Measurements from ENCODE around the gene TAS2R30.
A peak's percentile ranks its signal among the peaks of the same experiment; 100 is the strongest.
"Not testable (repeated sequence)": the region's sequence is repeated elsewhere in the genome, so short reads cannot be mapped to it uniquely, and the experiment has no call there.

Gene TAS2R30

DNA sequence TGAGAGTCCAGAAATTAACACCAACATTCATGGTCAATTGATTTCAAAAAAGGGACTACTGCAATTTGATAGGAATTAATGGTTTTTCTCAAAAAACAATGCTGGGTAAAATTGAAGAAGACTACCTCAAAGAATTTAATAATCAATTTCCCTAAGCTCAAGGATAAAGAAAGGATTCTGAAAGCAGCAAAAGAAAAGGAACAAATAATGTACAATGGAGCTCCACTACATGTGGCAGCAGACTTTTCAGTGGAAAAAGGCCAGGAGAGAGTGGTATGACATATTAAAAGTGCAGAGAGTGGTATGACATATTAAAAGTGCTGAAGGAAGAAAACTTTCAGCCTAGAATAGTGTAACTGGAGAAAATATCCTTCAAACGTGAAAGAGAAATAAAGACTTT lies 26.7 kb downstream of the TAS2R30 start:
- TF ChIP-seq, protein P1, sequence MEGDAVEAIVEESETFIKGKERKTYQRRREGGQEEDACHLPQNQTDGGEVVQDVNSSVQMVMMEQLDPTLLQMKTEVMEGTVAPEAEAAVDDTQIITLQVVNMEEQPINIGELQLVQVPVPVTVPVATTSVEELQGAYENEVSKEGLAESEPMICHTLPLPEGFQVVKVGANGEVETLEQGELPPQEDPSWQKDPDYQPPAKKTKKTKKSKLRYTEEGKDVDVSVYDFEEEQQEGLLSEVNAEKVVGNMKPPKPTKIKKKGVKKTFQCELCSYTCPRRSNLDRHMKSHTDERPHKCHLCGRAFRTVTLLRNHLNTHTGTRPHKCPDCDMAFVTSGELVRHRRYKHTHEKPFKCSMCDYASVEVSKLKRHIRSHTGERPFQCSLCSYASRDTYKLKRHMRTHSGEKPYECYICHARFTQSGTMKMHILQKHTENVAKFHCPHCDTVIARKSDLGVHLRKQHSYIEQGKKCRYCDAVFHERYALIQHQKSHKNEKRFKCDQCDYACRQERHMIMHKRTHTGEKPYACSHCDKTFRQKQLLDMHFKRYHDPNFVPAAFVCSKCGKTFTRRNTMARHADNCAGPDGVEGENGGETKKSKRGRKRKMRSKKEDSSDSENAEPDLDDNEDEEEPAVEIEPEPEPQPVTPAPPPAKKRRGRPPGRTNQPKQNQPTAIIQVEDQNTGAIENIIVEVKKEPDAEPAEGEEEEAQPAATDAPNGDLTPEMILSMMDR (IDR thresholded peaks at IDR 0.05; ENCODE audit: borderline replicate concordance, control extremely low read depth, extremely low read depth, insufficient read depth, missing control alignments), result no peak
- in situ Hi-C loops (cut with MboI; ENCODE audit: low sequenced_read_pairs, unreplicated experiment), result no loop called here
- no peak for DNase-seq (ENCODE audit: low spot score)

DNA sequence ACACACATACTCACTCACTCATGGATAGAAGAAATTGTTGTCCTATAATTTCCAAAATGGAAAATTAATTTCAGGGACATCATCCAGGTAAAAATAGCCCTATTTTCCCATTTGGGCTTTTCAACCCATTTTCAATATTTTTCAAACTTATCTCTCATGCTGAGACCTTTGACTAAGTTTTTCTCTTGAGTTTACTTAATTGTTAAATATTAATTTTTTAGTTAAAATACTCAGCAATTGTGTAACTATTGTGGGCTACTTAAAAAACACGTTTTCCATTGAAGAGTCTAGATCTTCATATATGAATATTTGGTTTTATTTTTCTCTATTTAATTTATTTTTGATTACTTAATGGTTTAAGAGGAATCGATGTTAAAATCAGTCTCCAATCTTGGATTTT lies 28.2 kb downstream of the TAS2R30 start:
- in situ Hi-C loops (cut with MboI; ENCODE audit: low sequenced_read_pairs, unreplicated experiment), result no loop called here
- no peak for DNase-seq (ENCODE audit: low spot score)
- TF ChIP-seq, protein P1 (IDR thresholded peaks at IDR 0.05; ENCODE audit: borderline replicate concordance, control extremely low read depth, extremely low read depth, insufficient read depth, missing control alignments), result no peak

DNA sequence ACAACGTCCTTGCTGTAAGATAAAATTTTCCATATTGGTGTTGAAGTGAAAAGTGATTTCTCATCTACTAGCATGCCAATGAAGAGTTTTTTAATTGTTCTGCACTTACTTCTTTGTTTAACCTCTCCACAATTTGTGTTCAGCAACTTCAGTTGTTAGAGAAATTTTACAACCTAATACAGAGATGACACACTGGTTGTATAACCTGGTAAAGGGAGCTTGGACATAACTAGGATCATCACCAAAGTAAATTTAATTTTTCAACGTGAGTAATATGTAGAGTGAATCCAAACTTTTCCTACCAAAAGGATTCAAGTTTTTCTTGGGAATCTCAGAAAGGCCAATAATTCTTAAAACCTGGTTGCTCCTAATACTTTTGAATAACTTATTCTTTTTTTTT lies 28.9 kb downstream of the TAS2R30 start:
- in situ Hi-C loops (cut with MboI; ENCODE audit: low sequenced_read_pairs, unreplicated experiment), result no loop called here
- TF ChIP-seq, protein P1 (IDR thresholded peaks at IDR 0.05; ENCODE audit: borderline replicate concordance, control extremely low read depth, extremely low read depth, insufficient read depth, missing control alignments), result no peak
- no peak for DNase-seq (ENCODE audit: low spot score)

GRCh38 chr12:11094910-11095309 lies 39.5 kb downstream of the TAS2R30 start:
- DNase-seq (ENCODE audit: low spot score); in situ Hi-C loops (cut with MboI; ENCODE audit: low sequenced_read_pairs, unreplicated experiment): not testable (repeated sequence)

- TF ChIP-seq, protein P1 (IDR thresholded peaks at IDR 0.05; ENCODE audit: borderline replicate concordance, control extremely low read depth, extremely low read depth, insufficient read depth, missing control alignments), result no peak
- in situ Hi-C loops (cut with MboI; ENCODE audit: low sequenced_read_pairs, unreplicated experiment), result no loop called here
- no peak for DNase-seq (ENCODE audit: low spot score)
These were observed 42.3 kb downstream of the TAS2R30 start, which contains the start of gene TAS2R43 for GRCh38 chr12:11092128-11092527. Gene TAS2R43, minus strand, starts transcription at chr12:11092313. Its CDS starts 84 bp downstream, at chr12:11092229.

GRCh38 chr12:11089246-11089645 lies 45.2 kb downstream of the TAS2R30 start:
- DNase-seq (ENCODE audit: low spot score), result no peak
- TF ChIP-seq, protein P1 (IDR thresholded peaks at IDR 0.05; ENCODE audit: borderline replicate concordance, control extremely low read depth, extremely low read depth, insufficient read depth, missing control alignments), result no peak
- in situ Hi-C loops (cut with MboI; ENCODE audit: low sequenced_read_pairs, unreplicated experiment), result no loop called here

DNA sequence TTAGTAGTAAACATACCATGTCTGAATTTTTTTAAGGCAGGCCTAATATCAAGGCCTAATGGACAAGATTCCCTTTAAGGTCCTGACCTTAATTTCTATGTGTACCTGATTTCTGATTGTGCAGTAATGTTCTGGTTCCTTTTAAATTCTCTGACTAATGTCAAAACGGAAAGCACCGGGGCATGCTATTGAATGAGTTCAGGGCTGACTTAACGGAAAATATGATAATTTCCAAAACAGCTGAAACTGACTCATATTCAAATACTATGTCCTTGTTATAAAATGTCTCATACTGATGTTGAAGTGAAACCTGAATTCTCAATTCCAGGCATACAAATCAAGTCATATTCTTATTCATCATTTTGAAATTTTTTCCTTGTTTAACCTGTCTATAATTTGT lies 49.0 kb downstream of the TAS2R30 start:
- peak; percentile 8 for DNase-seq (ENCODE audit: low spot score)
- in situ Hi-C loops (cut with MboI; ENCODE audit: low sequenced_read_pairs, unreplicated experiment), result no loop called here
- TF ChIP-seq, protein P1 (IDR thresholded peaks at IDR 0.05; ENCODE audit: borderline replicate concordance, control extremely low read depth, extremely low read depth, insufficient read depth, missing control alignments), result no peak

Measured in GM13976 (cell line).